ENCODE data around the gene PATZ1.

- no peak for TF ChIP-seq CTCF (IDR thresholded peaks at IDR 0.05)
- TF ChIP-seq POLR2A (IDR thresholded peaks at IDR 0.05): no peak
- TF ChIP-seq EP300 (IDR thresholded peaks at IDR 0.05): no peak
Observed at GRCh38 chr22:31393893-31394292, 47.7 kb upstream of the PATZ1 start.

Data from tibial nerve (tissue), 4 donors.